Activated CD8-positive, alpha-beta memory T cell treated with anti-CD3 and anti-CD28 coated beads, Interleukin-2, amount 50 U/mL, for 1 hour (primary cell): ENCODE data around the gene AMH.

Source experiments
- DNase-seq: peaks from one replicate; pipeline ENCODE4 v3.0.0-alpha.2; 2020; ENCODE audit errors: extremely low read depth

Gene AMH

GRCh38 chr19:2249880-2250765 lies 1.0 kb downstream of the AMH start:
- no peak for DNase-seq

DNA sequence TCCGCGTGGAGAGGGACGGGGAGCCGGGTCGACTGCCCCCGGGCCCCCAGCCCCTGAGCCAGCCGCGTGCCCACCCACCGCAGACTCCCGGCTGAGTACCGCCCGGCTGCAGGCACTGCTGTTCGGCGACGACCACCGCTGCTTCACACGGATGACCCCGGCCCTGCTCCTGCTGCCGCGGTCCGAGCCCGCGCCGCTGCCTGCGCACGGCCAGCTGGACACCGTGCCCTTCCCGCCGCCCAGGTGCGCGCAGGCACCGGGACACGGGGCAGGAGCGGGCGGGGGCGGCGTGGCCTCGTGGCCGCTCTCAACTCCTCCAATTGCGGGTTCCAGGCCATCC lies 1.6 kb downstream of the AMH start:
- no peak for DNase-seq

DNA sequence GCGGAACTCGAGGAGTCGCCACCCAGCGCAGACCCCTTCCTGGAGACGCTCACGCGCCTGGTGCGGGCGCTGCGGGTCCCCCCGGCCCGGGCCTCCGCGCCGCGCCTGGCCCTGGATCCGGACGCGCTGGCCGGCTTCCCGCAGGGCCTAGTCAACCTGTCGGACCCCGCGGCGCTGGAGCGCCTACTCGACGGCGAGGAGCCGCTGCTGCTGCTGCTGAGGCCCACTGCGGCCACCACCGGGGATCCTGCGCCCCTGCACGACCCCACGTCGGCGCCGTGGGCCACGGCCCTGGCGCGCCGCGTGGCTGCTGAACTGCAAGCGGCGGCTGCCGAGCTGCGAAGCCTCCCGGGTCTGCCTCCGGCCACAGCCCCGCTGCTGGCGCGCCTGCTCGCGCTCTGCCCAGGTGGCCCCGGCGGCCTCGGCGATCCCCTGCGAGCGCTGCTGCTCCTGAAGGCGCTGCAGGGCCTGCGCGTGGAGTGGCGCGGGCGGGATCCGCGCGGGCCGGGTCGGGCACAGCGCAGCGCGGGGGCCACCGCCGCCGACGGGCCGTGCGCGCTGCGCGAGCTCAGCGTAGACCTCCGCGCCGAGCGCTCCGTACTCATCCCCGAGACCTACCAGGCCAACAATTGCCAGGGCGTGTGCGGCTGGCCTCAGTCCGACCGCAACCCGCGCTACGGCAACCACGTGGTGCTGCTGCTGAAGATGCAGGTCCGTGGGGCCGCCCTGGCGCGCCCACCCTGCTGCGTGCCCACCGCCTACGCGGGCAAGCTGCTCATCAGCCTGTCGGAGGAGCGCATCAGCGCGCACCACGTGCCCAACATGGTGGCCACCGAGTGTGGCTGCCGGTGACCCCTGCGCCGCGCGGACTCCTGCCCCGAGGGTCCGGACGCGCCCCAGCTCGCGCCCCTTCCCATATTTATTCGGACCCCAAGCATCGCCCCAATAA lies 2.3 kb downstream of the AMH start:
- no peak for DNase-seq

DNA sequence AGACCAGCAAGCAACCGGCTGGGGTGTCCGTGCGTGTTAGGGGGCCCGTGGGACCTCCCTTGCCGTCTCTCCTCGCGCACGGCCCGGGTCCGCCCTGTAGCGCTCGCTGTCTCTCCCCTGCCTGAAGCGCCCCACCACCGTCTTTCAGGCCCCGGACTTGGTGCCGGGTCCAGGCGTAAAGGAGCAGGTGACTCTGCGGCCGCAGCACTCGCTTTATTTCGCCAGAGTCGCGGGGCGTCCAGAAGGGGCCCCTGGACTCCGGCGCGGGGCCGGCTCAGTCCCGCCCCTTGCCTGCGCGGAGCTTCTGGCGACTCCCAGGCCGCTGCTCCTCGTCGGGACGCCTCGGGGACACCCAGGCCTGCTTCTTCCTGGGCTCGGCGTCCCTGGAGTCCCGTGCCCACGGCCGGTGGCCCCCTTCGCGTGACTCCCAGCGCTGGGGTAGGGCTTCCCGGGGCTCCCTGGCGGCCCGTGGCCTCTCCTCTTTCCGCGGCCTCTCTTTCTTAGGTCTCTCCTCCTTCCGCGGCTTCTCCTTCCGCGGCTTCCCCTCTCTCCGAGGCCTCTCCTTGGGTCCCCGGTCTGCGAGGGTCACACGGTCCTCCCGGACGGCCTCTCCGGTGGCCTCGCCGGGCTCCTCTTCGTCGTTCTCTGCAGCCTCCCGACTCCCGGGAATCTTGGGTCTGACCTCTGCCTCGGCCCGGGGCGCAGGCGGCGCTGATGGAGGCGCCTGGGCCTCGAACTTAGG lies 3.1 kb downstream of the AMH start:
- no peak for DNase-seq

DNA sequence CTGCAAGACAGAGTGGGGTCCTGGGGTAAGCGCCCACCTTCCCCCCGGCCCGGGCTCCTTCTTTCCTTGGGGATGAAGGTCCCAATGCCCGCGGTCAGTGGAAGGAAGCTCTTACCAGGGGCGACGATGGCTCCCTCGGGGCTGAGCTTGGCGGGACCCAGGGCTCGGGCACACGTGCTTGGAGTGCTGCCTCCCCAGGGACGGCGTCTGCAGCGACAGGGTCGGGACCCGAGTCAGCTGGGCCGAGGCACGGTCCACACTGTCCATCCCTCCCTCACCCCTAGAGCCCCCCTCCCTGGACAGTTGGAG lies 3.6 kb downstream of the AMH start:
- DNase-seq = no peak

GRCh38 chr19:2253106-2254063 lies 4.3 kb downstream of the AMH start:
- no peak for DNase-seq

GRCh38 chr19:2254064-2254872 lies 5.1 kb downstream of the AMH start:
- no peak for DNase-seq

DNA sequence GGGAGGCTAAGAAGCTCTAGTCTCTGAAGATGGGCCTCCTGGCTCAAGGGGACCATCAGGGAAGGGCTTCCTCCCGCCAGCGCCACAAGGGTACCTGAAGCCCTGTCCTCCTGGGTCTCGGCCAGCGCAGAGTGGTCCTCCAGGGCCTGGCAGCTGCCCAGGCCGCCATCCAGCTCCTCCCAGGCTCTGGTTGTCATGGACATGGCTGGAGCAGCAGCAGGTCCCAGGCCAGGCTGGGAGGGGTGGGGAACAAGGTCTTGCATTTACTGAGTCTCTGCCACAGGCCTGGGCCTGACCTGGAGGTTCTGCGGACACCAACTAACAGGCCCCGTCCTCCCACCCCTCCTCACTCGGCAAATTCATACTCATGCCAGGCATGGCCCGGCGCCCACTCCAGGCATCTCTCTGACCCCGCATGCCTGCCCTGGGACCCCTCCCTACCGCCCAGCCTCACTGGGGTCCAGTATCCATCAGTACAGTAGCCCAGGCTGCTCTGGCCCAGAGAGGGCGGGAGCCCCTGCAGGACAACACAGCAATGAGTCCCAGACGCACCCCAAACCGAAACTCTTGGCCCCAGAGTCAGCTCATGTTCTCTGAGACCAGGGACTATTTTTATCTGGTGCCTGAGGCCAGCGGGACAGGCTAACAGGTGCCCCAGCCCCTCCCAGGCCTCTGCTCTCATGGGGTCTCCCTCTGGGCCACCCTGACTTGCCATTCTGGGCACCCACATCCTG lies 6.2 kb downstream of the AMH start:
- no peak for DNase-seq

- no peak for DNase-seq
Observed at GRCh38 chr19:2255982-2256685, 7.0 kb downstream of the AMH start, which contains the start of gene JSRP1. TSS of gene JSRP1 (minus strand) at chr19:2256417. CDS start at chr19:2255314, 1,103 bp downstream.

- no peak for DNase-seq
Observed at GRCh38 chr19:2259336-2259735, 10.2 kb downstream of the AMH start.

DNA sequence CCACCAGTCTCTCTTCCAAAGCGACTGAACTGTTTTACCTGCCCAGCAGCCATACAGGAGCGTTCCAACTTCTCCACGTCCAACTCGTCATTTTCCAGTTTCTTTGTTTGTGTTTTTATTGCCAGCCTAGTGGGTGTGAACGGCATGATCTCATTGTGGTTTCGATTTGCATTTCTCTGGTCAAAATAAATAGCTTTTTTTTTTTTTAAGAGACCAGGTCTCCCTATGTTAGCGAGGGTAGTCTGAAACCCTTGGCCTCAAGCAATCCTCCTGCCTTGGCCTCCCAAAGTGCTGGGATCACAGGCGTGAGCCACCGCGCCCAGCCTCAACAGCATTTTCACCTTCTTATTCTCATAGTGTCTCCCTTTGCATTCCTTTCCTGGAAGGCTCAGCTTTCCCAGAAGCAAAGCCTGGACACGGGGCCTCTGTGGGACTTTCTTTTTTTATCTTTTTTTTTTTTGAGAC lies 11.2 kb downstream of the AMH start:
- no peak for DNase-seq

GRCh38 chr19:2261438-2262172 lies 12.5 kb downstream of the AMH start:
- DNase-seq = no peak

DNA sequence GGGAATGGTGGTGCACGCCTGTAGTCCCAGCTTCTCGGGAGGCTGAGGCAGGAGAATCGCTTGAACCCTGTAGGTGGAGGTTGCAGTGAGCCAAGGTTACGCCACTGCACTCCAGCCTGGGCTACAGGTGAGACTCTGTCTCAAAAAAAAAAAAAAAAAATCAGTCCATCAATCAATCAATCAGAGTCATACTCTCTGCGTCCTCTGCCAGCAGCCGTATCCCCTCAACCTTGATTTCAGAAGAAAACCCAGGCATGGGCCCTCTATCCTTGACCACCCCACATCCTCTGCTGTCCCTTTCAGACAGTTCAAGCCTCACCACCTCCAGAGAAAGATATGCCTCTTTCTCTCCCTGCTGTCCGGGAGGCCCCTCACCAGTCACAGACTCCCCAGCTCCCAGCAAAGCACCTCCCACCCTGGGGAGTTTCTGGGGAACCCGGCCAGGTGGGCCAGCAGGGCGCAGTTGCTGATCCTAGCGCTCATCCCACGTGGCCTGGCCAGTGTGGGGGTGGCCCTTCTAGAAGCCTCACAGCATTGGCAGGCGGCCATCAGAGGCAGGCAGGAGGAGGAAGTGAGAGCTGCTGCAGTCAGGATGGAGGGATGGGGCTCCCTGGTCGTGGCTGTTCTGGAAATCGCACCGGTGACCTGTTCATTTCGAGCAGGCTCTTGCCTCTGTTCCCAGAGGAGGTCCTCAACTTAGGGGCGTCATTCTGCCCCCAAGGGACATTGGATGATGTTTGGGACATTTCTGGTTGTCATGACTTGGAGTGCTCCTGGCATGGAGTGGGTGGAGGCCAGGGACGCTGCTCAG lies 17.3 kb downstream of the AMH start:
- DNase-seq = no peak

GRCh38 chr19:2268480-2268830 lies 19.3 kb downstream of the AMH start:
- no peak for DNase-seq

- DNase-seq = no peak
Observed at GRCh38 chr19:2268861-2269243, 19.7 kb downstream of the AMH start.

- DNase-seq = peak; percentile 92
Observed at GRCh38 chr19:2269244-2270156, 20.4 kb downstream of the AMH start.

GRCh38 chr19:2270157-2270422 lies 21.0 kb downstream of the AMH start:
- no peak for DNase-seq
